ENCODE data around the gene MEGF8. TPM values are rescaled to one million over a fixed set of nuclear protein-coding genes. Genes with fewer than 3 reads are reported as not detected.

Gene MEGF8
- total and polyA plus RNA-seq, 12 donors = 10.2 to 44.6 (median 40.2) TPM

- Histone ChIP-seq H3K9me3 (no peaks in the 10 kb centered on the region), H3K27ac (no peak overlapping the region), H3K4me3 (peak overlapping the region in 8 of 10 donors; percentile 72 to 96 (median 82)), H3K27me3 (peaks cover 12 to 35% (median 26%) of the 10 kb centered on the region in 7 donors), H3K4me1 (peaks cover 9 to 36% (median 29%) of the 10 kb centered on the region in 9 donors), H3K36me3 (no peaks in the 10 kb centered on the region)
- ATAC-seq (no peak), DNase-seq (no peak)
- intact Hi-C loops (cut with DNase I) = loop anchor here in 7 of 10 donors (2.0 to 10.0 kb wide), 3 partner anchors 189 to 192 kb away; partner anchors contain the start of gene POU2F2 (in 7 of the 7)
- 2 to 3% methylated on average over 72 to 92 of the region's 92 CpGs for WGBS, 2 donors
- peak in 1 of 9 donors; percentile 19 for TF ChIP-seq CTCF (IDR thresholded peaks at IDR 0.05)
Measured at GRCh38 chr19:42323852-42324654, 1.4 kb upstream of the MEGF8 start.

- intact Hi-C loops (cut with DNase I) = loop anchor here in 7 of 10 donors (1.0 to 10.0 kb wide), 6 partner anchors 73 to 192 kb away; partner anchors contain the start of gene POU2F2 (in 7 of the 7)
- no peak for DNase-seq
Measured at GRCh38 chr19:42324655-42325307, 654 bp upstream of the MEGF8 start.

GRCh38 chr19:42325896-42326771 lies 699 bp downstream of the MEGF8 start:
- Histone ChIP-seq H3K27ac (peak overlapping the region; percentile 51 to 90 (median 84)), H3K4me3 (peak overlapping the region; percentile 72 to 96 (median 84)), H3K9me3 (no peaks in the 10 kb centered on the region), H3K4me1 (peaks cover 9 to 36% (median 29%) of the 10 kb centered on the region in 9 donors), H3K27me3 (peaks cover 12 to 35% (median 26%) of the 10 kb centered on the region in 7 donors), H3K36me3 (no peaks in the 10 kb centered on the region)
- ATAC-seq (peak; percentile 2 to 54 (median 32)), DNase-seq (no peak)
- intact Hi-C loops (cut with DNase I) = loop anchor here in 6 of 10 donors (1.0 to 10.0 kb wide), 5 partner anchors 71 to 193 kb away; partner anchors contain the start of gene POU2F2 (in 6 of the 6)
- TF ChIP-seq CTCF (IDR thresholded peaks at IDR 0.05) = peak in 2 of 9 donors; percentile 13 to 15
- WGBS, 2 donors = 3 to 4% methylated on average over 37 of the region's 37 CpGs

More at GRCh38 chr19:42324655-42325307, 654 bp upstream of the MEGF8 start:
- Histone ChIP-seq H3K4me1 (peaks cover 9 to 36% (median 29%) of the 10 kb centered on the region in 9 donors), H3K27me3 (peaks cover 12 to 35% (median 26%) of the 10 kb centered on the region in 7 donors), H3K9me3 (no peaks in the 10 kb centered on the region), H3K4me3 (peak overlapping the region in 8 of 10 donors; percentile 72 to 96 (median 82)), H3K27ac (no peak overlapping the region), H3K36me3 (no peaks in the 10 kb centered on the region)
- ATAC-seq = no peak
- WGBS, 2 donors = 3% methylated on average over 29 to 38 of the region's 38 CpGs
- peak in 1 of 9 donors; percentile 77 for TF ChIP-seq CTCF (IDR thresholded peaks at IDR 0.05)
